Stimulated activated CD4-positive, alpha-beta T cell treated with anti-CD3 and anti-CD28 coated beads, Interleukin-12 subunit alpha, Interleukin-12 subunit beta, amount 100 ng/mL, for 48 hours (primary cell): ENCODE measurements around the gene ZBTB45.

Experiments used
- DNase-seq, 3 donors: peaks; one replicate each; pipeline ENCODE4 v3.0.0-alpha.2; 2020; ENCODE audit warnings: low read depth in 2 of 3, low spot score in 1 of 3

The ZBTB45 gene

GRCh38 chr19:58519355-58520256, at the start of gene ZBTB45:
TSS of gene ZBTB45 (minus strand) at chr19:58519810. CDS start at chr19:58517673, 2,137 bp downstream.
- peak; percentile 88 to 93 (median 88) for DNase-seq

- DNase-seq: no peak
Measured at GRCh38 chr19:58568453-58569130, 49.0 kb upstream of the ZBTB45 start.

GRCh38 chr19:58566989-58567388, 47.4 kb upstream of the ZBTB45 start:
- DNase-seq: no peak

GRCh38 chr19:58563823-58564222, 44.2 kb upstream of the ZBTB45 start:
- DNase-seq: no peak

- DNase-seq: no peak
Measured at GRCh38 chr19:58563034-58563573, 43.5 kb upstream of the ZBTB45 start.

GRCh38 chr19:58562122-58563033, 42.8 kb upstream of the ZBTB45 start:
- DNase-seq: no peak

- DNase-seq: no peak
Measured at GRCh38 chr19:58561373-58562121, 41.9 kb upstream of the ZBTB45 start.

GRCh38 chr19:58560921-58561320, 41.3 kb upstream of the ZBTB45 start:
- no peak for DNase-seq

- DNase-seq: no peak
Measured at GRCh38 chr19:58560007-58560887, 40.6 kb upstream of the ZBTB45 start.

GRCh38 chr19:58559275-58560006, 39.8 kb upstream of the ZBTB45 start:
- DNase-seq: peak; percentile 65 to 81 (median 72)

GRCh38 chr19:58558623-58559274, 39.1 kb upstream of the ZBTB45 start:
- DNase-seq: peak; percentile 99 to 100 (median 100)

- no peak for DNase-seq
Measured at GRCh38 chr19:58558066-58558622, 38.5 kb upstream of the ZBTB45 start, which contains the start of gene UBE2M. TSS of gene UBE2M (minus strand) at chr19:58558611. CDS start at chr19:58558381, 230 bp downstream.

GRCh38 chr19:58557221-58558065, 37.8 kb upstream of the ZBTB45 start:
- DNase-seq: no peak

- DNase-seq: no peak
Measured at GRCh38 chr19:58556622-58557220, 37.1 kb upstream of the ZBTB45 start.

GRCh38 chr19:58555920-58556621, 36.5 kb upstream of the ZBTB45 start:
- no peak for DNase-seq
